A172 (cell line): ENCODE data around the gene DGCR2. TPM values are rescaled to one million over a fixed set of nuclear protein-coding genes. Genes with fewer than 3 reads are reported as not detected.
"Not testable (repeated sequence)": the region's sequence is repeated elsewhere in the genome, so short reads cannot be mapped to it uniquely, and the experiment has no call there.

Source experiments
- DNase-seq: peaks from one replicate; pipeline ENCODE4 v3.0.0-alpha.2; 2015; ENCODE audit warnings: low spot score
- total RNA-seq: library from RNA; depleted of rRNA; stranded (reverse); fragments of >200 nt; shearing (Covaris generic); gene quantifications from 2 replicates; pipeline ENCODE4 v1.2.3, GENCODE V29; 2014

The DGCR2 gene
- total RNA-seq, 1 experiment from 2014 or later, result 15.6 TPM

GRCh38 chr22:19061471-19062138, 60.6 kb downstream of the DGCR2 start:
- no peak for DNase-seq

- peak; percentile 35 for DNase-seq
These were observed 61.7 kb downstream of the DGCR2 start for GRCh38 chr22:19060356-19061009.

- DNase-seq, result no peak
These were observed 62.5 kb downstream of the DGCR2 start for GRCh38 chr22:19059481-19060278.

GRCh38 chr22:19058713-19059451, 63.3 kb downstream of the DGCR2 start:
- no peak for DNase-seq

- no peak for DNase-seq
These were observed 64.2 kb downstream of the DGCR2 start for GRCh38 chr22:19057999-19058491.

- DNase-seq, result no peak
These were observed 64.7 kb downstream of the DGCR2 start for GRCh38 chr22:19057539-19057938.

GRCh38 chr22:19056951-19057401, 65.2 kb downstream of the DGCR2 start:
- no peak for DNase-seq

- DNase-seq, result no peak
These were observed 66.4 kb downstream of the DGCR2 start for GRCh38 chr22:19055801-19056200.

GRCh38 chr22:19052941-19053541, 69.2 kb downstream of the DGCR2 start:
- no peak for DNase-seq

GRCh38 chr22:19051381-19052072, 70.7 kb downstream of the DGCR2 start:
- DNase-seq, result no peak

- not testable (repeated sequence) for DNase-seq
These were observed 71.4 kb downstream of the DGCR2 start for GRCh38 chr22:19050847-19051246.

GRCh38 chr22:19050117-19050516, 72.1 kb downstream of the DGCR2 start:
- DNase-seq, result no peak

- no peak for DNase-seq
These were observed 73.7 kb downstream of the DGCR2 start for GRCh38 chr22:19048531-19048930.

- no peak for DNase-seq
These were observed 74.2 kb downstream of the DGCR2 start for GRCh38 chr22:19047993-19048392.

- DNase-seq, result no peak
These were observed 75.2 kb downstream of the DGCR2 start for GRCh38 chr22:19046719-19047609.

- DNase-seq, result no peak
These were observed 75.9 kb downstream of the DGCR2 start for GRCh38 chr22:19046287-19046686.

GRCh38 chr22:19045094-19045493, 77.1 kb downstream of the DGCR2 start:
- DNase-seq, result no peak

- DNase-seq, result no peak
These were observed 77.8 kb downstream of the DGCR2 start for GRCh38 chr22:19044381-19044780.
